ENCODE measurements around the gene CLEC9A. TPM values are rescaled to one million over a fixed set of nuclear protein-coding genes. Genes with fewer than 3 reads are reported as not detected.

The CLEC9A gene
- total and polyA plus RNA-seq, 10 donors: 0.28 to 3.7 (median 1.1) TPM; not detected in 1

DNA sequence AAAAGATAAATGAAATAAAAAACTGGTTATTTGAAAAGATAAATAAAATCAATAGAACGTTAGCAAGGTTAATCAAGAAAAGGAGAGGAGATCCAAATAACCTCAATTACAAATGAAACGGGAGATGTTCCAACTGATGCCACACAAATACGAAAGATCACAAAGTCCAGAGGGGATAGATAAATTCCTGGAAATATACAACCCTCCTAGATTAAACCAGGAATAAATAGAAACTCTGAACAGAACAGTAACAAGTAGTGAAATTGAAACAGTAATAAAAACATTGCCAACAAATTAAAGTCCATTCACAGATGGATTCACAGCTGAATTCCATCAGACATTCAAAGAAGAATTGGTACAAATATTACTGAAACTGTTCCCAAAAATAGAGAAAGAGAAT lies 55.9 kb downstream of the CLEC9A start:
- TF ChIP-seq POLR2AphosphoS5 (IDR thresholded peaks at IDR 0.05) (no peak), CTCF (IDR thresholded peaks at IDR 0.05 in 8 of 11, conservative IDR thresholded peaks at IDR 0.05 in 3 of 11) (no peak), POLR2A (IDR thresholded peaks at IDR 0.05) (no peak)
- H3K36me3 ChIP-seq: no peaks in the 10 kb centered on the region
- no peak overlapping the region for H3K27ac ChIP-seq
- no peak overlapping the region for H3K4me3 ChIP-seq
- 88 to 98% (median 90%) methylated on average over 3 of the region's 3 CpGs for WGBS, 5 donors
- H3K27me3 ChIP-seq (replicated peaks in 1 of 7): peaks cover 0 to 6% (median 0%) of the 10 kb centered on the region in 7 donors
- peaks cover 0 to 22% (median 16%) of the 10 kb centered on the region in 8 donors for H3K9me3 ChIP-seq
- no peak for DNase-seq
- intact Hi-C loops (cut with DNase I; ENCODE audit: low total_unique reads): no loop called here
- H3K4me1 ChIP-seq: peaks cover 0 to 32% (median 11%) of the 10 kb centered on the region in 6 donors

DNA sequence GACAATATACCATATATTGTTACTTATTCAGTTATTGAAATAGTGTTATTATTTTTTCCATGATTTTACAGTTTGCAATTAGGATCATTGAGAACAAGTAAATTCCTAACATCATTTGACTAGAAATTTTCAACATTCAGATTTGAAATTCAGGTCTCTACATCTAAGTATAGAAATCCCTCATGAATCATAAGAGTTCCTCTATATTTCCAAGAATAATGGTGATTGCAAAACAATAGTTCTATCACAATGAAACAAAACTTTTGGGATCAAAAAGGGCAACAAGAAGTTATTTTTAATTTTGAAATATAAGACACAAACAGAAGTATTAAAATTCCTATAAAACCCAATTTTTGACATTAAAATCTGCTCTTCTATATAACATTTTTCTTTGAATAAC lies 57.5 kb downstream of the CLEC9A start:
- DNase-seq: no peak
- TF ChIP-seq POLR2AphosphoS5 (IDR thresholded peaks at IDR 0.05) (no peak), POLR2A (IDR thresholded peaks at IDR 0.05) (no peak), CTCF (IDR thresholded peaks at IDR 0.05 in 8 of 11, conservative IDR thresholded peaks at IDR 0.05 in 3 of 11) (no peak)
- H3K36me3 ChIP-seq: no peaks in the 10 kb centered on the region
- peaks cover 0 to 19% (median 15%) of the 10 kb centered on the region in 8 donors for H3K9me3 ChIP-seq
- intact Hi-C loops (cut with DNase I; ENCODE audit: low total_unique reads): no loop called here
- H3K4me1 ChIP-seq: peaks cover 0 to 25% (median 11%) of the 10 kb centered on the region in 6 donors
- no peak overlapping the region for H3K27ac ChIP-seq
- no peak overlapping the region for H3K4me3 ChIP-seq
- H3K27me3 ChIP-seq (replicated peaks in 1 of 7): no peaks in the 10 kb centered on the region

GRCh38 chr12:10088955-10089900 lies 58.7 kb downstream of the CLEC9A start:
- Histone ChIP-seq H3K27ac (peak overlapping the region in 4 of 8 donors; percentile 2 to 36 (median 24)), H3K4me1 (peaks cover 0 to 35% (median 11%) of the 10 kb centered on the region in 6 donors), H3K9me3 (peaks cover 0 to 7% (median 5%) of the 10 kb centered on the region in 8 donors), H3K36me3 (no peaks in the 10 kb centered on the region), H3K27me3 (replicated peaks in 1 of 7) (no peaks in the 10 kb centered on the region), H3K4me3 (peak overlapping the region in 1 of 8 donors; percentile 42)
- peak in 1 of 3 donors; percentile 64 for TF ChIP-seq POLR2AphosphoS5 (IDR thresholded peaks at IDR 0.05)
- TF ChIP-seq POLR2A (IDR thresholded peaks at IDR 0.05): no peak
- peak; percentile 80 for DNase-seq
- intact Hi-C loops (cut with DNase I; ENCODE audit: low total_unique reads): no loop called here
- 46 to 68% (median 58%) methylated on average over 8 of the region's 8 CpGs for WGBS, 5 donors

DNA sequence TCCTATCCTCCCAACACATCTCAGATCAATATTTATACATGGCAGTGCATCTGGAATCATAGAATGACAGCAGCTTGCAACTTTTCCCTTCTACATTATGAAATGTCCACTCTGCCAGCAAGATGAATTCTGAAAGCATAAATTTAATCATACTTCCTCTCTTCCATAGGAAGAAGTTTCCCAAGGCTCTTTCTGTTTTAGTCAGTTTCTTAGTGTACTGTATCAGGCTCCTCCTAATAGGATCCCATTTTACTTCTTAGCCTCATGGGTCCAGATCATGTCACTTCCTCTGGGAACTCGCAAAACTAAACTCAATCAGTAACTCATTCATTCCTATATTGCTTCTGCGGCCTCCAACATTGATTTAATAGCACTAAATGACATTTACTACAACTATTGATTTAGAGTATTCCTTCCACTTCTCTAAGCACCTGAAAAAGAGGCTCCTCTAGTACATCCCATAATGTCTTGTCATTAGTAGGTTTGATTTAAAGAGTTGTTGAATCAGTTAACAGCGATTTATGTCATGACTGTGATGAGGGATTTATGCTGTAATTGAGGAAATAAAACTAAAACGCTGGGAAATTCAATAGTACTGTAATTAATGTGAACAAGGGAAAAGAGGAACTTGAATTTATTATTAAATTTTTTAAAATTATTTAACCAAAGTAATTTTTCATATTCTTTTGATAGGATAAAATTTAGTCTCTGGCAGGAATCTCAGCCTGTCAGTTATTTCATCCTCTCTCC lies 64.3 kb downstream of the CLEC9A start:
- 37 to 54% (median 43%) methylated on average over 4 of the region's 4 CpGs for WGBS, 5 donors
- intact Hi-C loops (cut with DNase I; ENCODE audit: low total_unique reads): no loop called here

More for the DNA sequence above, 64.3 kb downstream of the CLEC9A start:
- peak overlapping the region in 6 of 8 donors; percentile 13 to 66 (median 52) for H3K27ac ChIP-seq
- H3K27me3 ChIP-seq (replicated peaks in 1 of 7): no peaks in the 10 kb centered on the region
- H3K4me3 ChIP-seq: no peak overlapping the region
- DNase-seq: no peak
- TF ChIP-seq POLR2AphosphoS5 (IDR thresholded peaks at IDR 0.05) (no peak), POLR2A (IDR thresholded peaks at IDR 0.05) (no peak), CTCF (IDR thresholded peaks at IDR 0.05 in 8 of 11, conservative IDR thresholded peaks at IDR 0.05 in 3 of 11) (no peak)
- H3K36me3 ChIP-seq: no peaks in the 10 kb centered on the region
- H3K9me3 ChIP-seq: no peaks in the 10 kb centered on the region
- H3K4me1 ChIP-seq: peaks cover 0 to 32% (median 10%) of the 10 kb centered on the region in 6 donors
